DMS53 treated with DMSO at 0.1 percent for 48 hours (cell line): Measurements from ENCODE around the gene DZIP1L.

Source experiments
- DNase-seq: peaks from one replicate; lab custom pipeline; 2025; ENCODE audit not compliant: unreplicated experiment; lab: John Stamatoyannopoulos, UW

DZIP1L gene

DNA sequence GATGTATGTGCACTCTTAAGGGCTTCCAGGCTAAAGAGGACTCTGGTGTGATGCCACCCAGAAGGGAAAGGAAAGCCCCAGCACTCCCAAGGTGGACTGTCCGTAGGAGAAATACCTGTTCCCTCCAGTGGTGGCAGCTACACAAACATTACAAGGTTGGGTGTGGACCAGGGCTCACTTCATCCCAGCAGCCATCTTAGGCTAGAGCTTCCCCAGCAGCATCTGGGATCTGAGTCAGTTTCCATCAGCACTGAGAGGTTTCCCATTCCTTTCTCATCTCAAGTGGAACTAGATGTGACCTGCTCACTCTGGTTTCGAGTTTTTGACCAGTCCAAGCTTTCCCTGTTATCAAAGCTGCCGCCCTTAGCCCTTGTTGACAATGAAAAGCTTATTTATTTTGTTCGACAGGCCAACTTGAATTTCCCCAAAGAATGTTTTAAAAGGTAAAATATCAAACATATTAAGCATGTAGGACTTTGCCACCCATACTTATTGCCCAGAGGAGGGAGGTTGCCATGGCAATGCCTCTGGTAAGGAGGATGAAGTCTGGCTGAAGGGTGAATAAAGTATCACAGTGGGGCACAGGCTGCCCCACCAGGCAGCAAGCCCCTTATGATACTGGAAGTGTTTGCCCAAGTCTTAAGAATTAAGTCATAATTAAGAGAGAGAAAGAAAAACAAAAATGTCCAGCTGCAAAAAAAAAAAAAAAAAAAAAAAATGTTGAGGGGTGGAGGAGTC lies 76.5 kb downstream of the DZIP1L start:
- DNase-seq = no peak

- DNase-seq = no peak
Measured at GRCh38 chr3:138036572-138036971, 78.8 kb downstream of the DZIP1L start.

DNA sequence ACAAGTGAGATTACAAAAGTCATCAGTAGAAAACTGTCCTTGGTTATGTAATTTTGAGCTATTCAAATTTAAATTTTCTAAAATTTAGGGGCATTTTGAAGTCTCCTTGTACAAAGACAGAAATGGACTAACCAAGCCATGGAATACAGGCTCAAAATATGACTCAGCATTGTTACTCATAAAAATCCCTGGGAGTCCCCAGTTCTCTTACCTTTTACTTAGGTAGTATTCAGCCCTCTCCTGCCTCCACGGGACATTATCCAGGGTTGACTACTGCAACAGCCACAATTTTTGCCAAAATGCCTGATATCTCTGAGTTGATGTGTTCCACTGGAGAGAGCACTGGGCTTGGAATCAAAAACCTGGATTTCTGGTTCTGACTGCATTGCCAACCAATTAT lies 80.5 kb downstream of the DZIP1L start:
- DNase-seq = no peak

DNA sequence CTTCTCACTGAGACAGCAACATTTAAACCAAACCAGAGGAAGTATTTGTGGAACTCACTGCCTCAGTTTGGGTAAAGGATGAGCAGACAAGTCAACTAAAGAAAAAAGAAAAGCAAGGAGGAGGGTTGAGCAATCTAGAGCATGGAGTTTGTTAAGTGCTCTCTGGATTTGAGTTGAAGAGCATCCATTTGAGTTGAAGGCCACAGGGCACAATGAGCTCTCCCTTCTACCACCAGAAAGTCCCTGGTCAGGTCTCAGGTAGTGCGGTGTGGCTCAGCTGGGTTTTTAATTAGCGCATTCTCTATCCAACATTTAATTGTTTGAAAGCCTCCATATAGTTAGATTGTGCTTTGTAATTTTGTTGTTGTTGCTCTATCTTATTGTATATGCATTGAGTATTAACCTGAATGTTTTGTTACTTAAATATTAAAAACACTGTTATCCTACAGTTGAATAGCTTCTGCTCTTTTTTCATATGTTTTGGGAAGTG lies 82.2 kb downstream of the DZIP1L start:
- DNase-seq = no peak

DNA sequence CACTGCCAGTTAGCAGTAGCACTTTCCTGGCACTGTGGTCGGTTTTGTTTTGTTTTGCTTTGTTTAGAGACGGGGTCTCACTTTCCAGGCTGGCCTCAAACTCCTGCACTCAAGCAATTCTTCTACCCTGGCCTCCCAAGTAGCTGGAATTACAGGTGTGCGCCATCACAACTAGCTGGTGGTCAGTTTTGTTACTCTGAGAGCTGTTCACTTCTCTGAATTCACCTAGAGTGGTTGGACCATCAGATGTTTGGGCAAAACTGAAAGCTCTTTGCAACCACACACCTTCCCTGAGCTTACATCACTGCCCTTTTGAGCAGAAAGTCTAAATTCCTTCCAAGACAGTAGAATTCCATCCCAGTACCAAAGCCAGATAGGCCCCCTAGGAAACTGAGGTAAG lies 82.8 kb downstream of the DZIP1L start:
- DNase-seq = no peak

- DNase-seq = no peak
Measured at GRCh38 chr3:138031536-138031935, 83.9 kb downstream of the DZIP1L start.

DNA sequence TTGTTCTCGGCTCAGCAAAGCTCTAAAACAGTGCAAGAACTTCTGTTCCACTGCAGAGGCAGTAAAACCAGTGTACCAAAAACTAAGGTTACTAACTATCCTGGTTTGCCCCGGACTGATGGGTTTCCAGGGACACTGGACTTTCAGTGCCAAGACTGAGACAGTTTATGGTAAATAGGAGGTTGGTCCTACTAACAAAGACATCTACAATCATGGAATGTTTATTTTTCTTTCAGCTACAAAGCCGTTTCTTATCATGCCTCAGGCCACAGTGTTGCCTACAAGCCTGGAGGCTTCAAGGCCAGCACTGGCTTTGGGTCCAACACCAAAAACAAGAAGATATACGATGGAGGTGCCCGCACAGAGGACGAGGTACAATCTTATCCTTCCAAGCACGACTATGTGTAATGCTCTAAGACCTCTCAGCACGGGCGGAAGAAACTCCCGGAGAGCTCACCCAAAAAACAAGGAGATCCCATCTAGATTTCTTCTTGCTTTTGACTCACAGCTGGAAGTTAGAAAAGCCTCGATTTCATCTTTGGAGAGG lies 84.6 kb downstream of the DZIP1L start:
- DNase-seq = no peak

GRCh38 chr3:138027821-138028220 lies 87.6 kb downstream of the DZIP1L start:
- no peak for DNase-seq

GRCh38 chr3:138025553-138025952 lies 89.9 kb downstream of the DZIP1L start:
- no peak for DNase-seq

DNA sequence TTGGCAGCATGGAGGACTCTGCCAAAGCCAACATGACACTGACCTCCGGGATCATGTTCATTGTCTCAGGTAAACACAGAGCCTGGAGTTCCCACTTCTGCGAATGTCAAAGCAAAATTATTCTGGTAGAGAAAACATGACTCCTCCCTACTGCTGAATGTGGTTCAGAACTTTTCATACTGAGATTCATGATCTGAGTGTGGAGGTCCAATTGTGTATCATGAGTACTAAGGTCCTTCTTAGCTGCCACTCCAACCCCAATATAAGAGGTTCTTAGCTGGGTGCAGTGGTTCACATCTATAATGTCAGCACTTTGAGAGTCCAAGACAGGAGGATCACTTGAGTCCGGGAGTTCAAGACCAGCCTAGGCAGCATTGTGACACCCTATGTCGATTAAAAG lies 91.7 kb downstream of the DZIP1L start:
- DNase-seq = no peak

DNA sequence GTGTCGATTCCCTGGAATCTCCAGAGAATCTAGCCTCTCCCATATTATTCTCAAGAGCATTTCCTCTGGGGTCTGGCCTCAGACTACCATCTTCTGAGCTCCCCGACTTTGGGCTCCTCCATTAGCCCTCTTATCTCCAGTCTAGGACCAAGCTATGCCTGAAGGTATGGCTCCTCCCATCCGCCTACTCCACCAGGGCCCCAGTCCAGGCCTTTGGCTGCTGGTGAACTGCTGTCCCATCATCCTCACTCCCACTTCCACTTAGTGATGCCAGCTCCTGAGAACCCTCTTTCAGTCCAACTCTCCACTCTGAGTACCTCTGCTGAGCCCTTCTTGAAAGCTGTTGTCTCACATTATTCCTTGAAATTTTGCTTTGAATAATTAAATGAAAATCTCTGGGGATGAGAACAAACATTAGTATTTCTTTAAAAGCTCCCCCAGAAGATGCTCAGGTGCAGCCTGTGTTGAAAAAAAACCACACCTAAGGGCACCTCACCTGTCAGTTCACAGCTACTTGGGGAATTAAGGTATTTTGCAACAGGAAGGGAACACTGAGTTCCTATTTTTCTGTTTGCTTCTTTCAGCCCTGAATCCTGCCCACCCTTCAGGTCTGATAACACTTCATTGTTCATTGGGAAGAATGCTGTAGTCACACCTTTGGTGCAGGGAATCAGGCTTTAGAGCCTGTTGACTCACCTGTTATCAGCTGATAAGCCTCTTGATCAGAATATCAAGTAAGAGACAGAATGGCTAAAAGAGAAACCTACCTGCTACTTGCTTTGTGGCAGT lies 95.9 kb downstream of the DZIP1L start:
- no peak for DNase-seq

- DNase-seq = no peak
Measured at GRCh38 chr3:138016065-138016464, 99.3 kb downstream of the DZIP1L start.

DNA sequence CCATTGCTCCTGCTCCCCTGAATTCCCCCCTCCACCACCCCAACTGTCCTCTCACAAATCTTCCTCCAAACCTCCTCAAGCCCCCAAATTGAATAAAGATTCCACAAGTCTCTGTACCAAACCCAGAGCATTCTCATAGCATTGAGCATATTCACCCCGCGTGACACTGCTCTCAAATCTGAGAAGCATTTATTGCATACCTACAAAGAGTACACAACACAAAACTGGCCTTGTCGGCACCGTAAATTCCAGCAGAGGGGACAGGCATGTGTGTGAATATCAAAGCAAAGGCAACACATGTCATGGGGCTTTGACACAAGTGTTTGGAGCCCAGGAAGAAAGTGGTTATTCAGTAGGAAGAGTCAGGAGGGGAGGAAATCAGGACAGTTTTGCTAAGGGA lies 102.9 kb downstream of the DZIP1L start:
- DNase-seq = no peak
